OCI-LY7 (cell line): ENCODE results near the gene TTC6. TPM values are rescaled to one million over a fixed set of nuclear protein-coding genes. Genes with fewer than 3 reads are reported as not detected.

Experiments
- BruUV-seq: library from RNA; stranded (reverse); fragments of 400-500 nt; replicated peaks from 2 replicates; lab custom pipeline; 2021; lab: Mats Ljungman, UMichigan
- CTCF ChIA-PET: fragments of 300-600 bp; sonication (Branson Sonifier 250); formaldehyde crosslinking; loops from one replicate; lab custom pipeline; 2022; ENCODE audit warnings: antibody characterized with exemption; ENCODE audit not compliant: unreplicated experiment; lab: Charles Lee
- POLR2A ChIA-PET: fragments of 300-600 bp; sonication (Branson Sonifier 250); formaldehyde crosslinking; loops from one replicate; lab custom pipeline; 2022; ENCODE audit warnings: antibody characterized with exemption; lab: Charles Lee
- DNase-seq: peaks from one replicate; pipeline ENCODE4 v3.0.0-alpha.2; 2015; ENCODE audit warnings: low spot score
- H2AFZ ChIP-seq: fragments of 200-600 bp; sonication (generic), shearing (Covaris generic); 2 replicates; pipeline ENCODE4 v1.6.1; 2014; ENCODE audit warnings: mild to moderate bottlenecking, antibody characterized with exemption, low read length, moderate library complexity
- H3K27ac ChIP-seq: fragments of 200-600 bp; sonication (generic); 2 replicates; pipeline ENCODE4 v1.5.1; 2014; ENCODE audit warnings: mixed run types, low read depth, mild to moderate bottlenecking, moderate library complexity, low read length, inconsistent platforms; ENCODE audit not compliant: poor library complexity, severe bottlenecking
- H3K36me3 ChIP-seq: fragments of 200-600 bp; sonication (generic); 2 replicates; pipeline ENCODE4 v1.6.1; 2014; ENCODE audit warnings: mild to moderate bottlenecking, antibody characterized with exemption, low read length, moderate library complexity, mixed read lengths; ENCODE audit not compliant: insufficient read depth
- H3K4me1 ChIP-seq: fragments of 200-600 bp; sonication (generic); 2 replicates; pipeline ENCODE4 v1.5.1; 2014; ENCODE audit warnings: mild to moderate bottlenecking, low read length; ENCODE audit not compliant: insufficient read depth, poor library complexity, severe bottlenecking
- H3K4me2 ChIP-seq: fragments of 200-600 bp; sonication (generic); 2 replicates; pipeline ENCODE4 v1.6.1; 2014; ENCODE audit warnings: mild to moderate bottlenecking, low read length
- H3K4me3 ChIP-seq: fragments of 200-600 bp; sonication (generic); 2 replicates; pipeline ENCODE4 v1.5.1; 2014; ENCODE audit warnings: mild to moderate bottlenecking, low read depth, low read length; ENCODE audit not compliant: poor library complexity, severe bottlenecking
- H3K79me2 ChIP-seq: fragments of 200-600 bp; sonication (generic); 2 replicates; pipeline ENCODE4 v1.6.1; 2016; ENCODE audit warnings: low read depth, mild to moderate bottlenecking, low read length, moderate library complexity, mixed read lengths; ENCODE audit not compliant: insufficient read depth
- H3K9me2 ChIP-seq: fragments of 200-600 bp; sonication (generic); 2 replicates; pipeline ENCODE4 v1.6.1; 2016; ENCODE audit warnings: mild to moderate bottlenecking, low read length, mixed read lengths; ENCODE audit not compliant: insufficient read depth
- H3K9me3 ChIP-seq: fragments of 200-600 bp; sonication (generic); 2 replicates; pipeline ENCODE4 v1.6.1; 2014; ENCODE audit warnings: mild to moderate bottlenecking, mixed run types, low read length, mixed read lengths
- H4K20me1 ChIP-seq: fragments of 200-600 bp; sonication (generic); 2 replicates; pipeline ENCODE4 v1.6.1; 2014; ENCODE audit warnings: mild to moderate bottlenecking, antibody characterized with exemption, low read length, moderate library complexity, mixed read lengths; ENCODE audit not compliant: insufficient read depth
- CTCF ChIP-seq: fragments of 200-600 bp; sonication (generic); conservative IDR thresholded peaks from 2 replicates; pipeline ENCODE4 v1.5.1; 2014; ENCODE audit warnings: mild to moderate bottlenecking, antibody characterized with exemption, low read length, moderate library complexity, mixed read lengths
- EZH2phosphoT487 ChIP-seq: fragments of 200-600 bp; sonication (generic); IDR thresholded peaks from 2 replicates; pipeline ENCODE4 v1.6.1; 2018; ENCODE audit warnings: low read depth, borderline replicate concordance, mild to moderate bottlenecking, mixed run types, antibody characterized with exemption, low read length, moderate library complexity, mixed read lengths
- intact Hi-C: fragments of 100-400 bp; cut with micrococcal nuclease; formaldehyde crosslinking; loops from one replicate; pipeline ENCODE4 v1.10.0; 2022; ENCODE audit not compliant: unreplicated experiment
- total RNA-seq, 2 experiments: library from RNA; depleted of rRNA in 1 of 2; stranded (reverse); fragments of >200 nt in 1 of 2; shearing (Covaris generic) in 1 of 2; gene quantifications; 2 replicates each; pipeline ENCODE4 v1.2.3, GENCODE V29; 2014 to 2022

Gene TTC6
- total RNA-seq, 2 experiments from 2014 or later = not detected

- no TSS peak for BruUV-seq
- no peaks in the 10 kb centered on the region for H3K9me2 ChIP-seq
- no peaks in the 10 kb centered on the region for H3K79me2 ChIP-seq
- H3K4me3 ChIP-seq = no peak overlapping the region
- no peak overlapping the region for H3K27ac ChIP-seq
- no peak for DNase-seq
- no peaks in the 10 kb centered on the region for H3K4me1 ChIP-seq
- TF ChIP-seq CTCF (no peak), EZH2phosphoT487 (no peak)
- H3K9me3 ChIP-seq = 0 out of 2 replicates have a peak, but pooled peaks cover 4% of the 10 kb centered on the region
- H2AFZ ChIP-seq = no peak overlapping the region
- intact Hi-C loops = no loop called here
- no peaks in the 10 kb centered on the region for H4K20me1 ChIP-seq
- ChIA-PET POLR2A (no interaction called here), CTCF (interaction anchor here (0.6 kb wide), 1 partner anchor 1011 kb away, joined by 3 read pairs; no protein-coding TSS in a partner anchor)
- no peaks in the 10 kb centered on the region for H3K36me3 ChIP-seq
- H3K4me2 ChIP-seq = no peak overlapping the region
Measured at GRCh38 chr14:37620856-37621255, 25.4 kb downstream of the TTC6 start.

GRCh38 chr14:37622231-37622923, 26.9 kb downstream of the TTC6 start:
- Histone ChIP-seq H3K27ac (no peak overlapping the region), H3K79me2 (no peaks in the 10 kb centered on the region), H3K9me2 (no peaks in the 10 kb centered on the region), H3K4me3 (no peak overlapping the region), H3K4me2 (no peak overlapping the region), H2AFZ (no peak overlapping the region), H3K36me3 (no peaks in the 10 kb centered on the region), H3K9me3 (no peaks in the 10 kb centered on the region), H4K20me1 (no peaks in the 10 kb centered on the region), H3K4me1 (no peaks in the 10 kb centered on the region)
- ChIA-PET CTCF (no interaction called here), POLR2A (no interaction called here)
- no peak for DNase-seq
- intact Hi-C loops = no loop called here
- TF ChIP-seq CTCF (no peak), EZH2phosphoT487 (no peak)
- no TSS peak for BruUV-seq

- TF ChIP-seq EZH2phosphoT487 = no peak
- no peak for TF ChIP-seq CTCF
Measured at GRCh38 chr14:37623426-37623951, 28.1 kb downstream of the TTC6 start.

More at GRCh38 chr14:37623426-37623951, 28.1 kb downstream of the TTC6 start:
- Histone ChIP-seq H3K79me2 (no peaks in the 10 kb centered on the region), H3K4me3 (no peak overlapping the region), H2AFZ (no peak overlapping the region), H3K9me3 (no peaks in the 10 kb centered on the region), H3K36me3 (no peaks in the 10 kb centered on the region), H3K9me2 (no peaks in the 10 kb centered on the region), H4K20me1 (no peaks in the 10 kb centered on the region), H3K4me1 (no peaks in the 10 kb centered on the region), H3K27ac (no peak overlapping the region), H3K4me2 (no peak overlapping the region)
- DNase-seq = no peak
- CTCF ChIA-PET = no interaction called here
- no TSS peak for BruUV-seq
- POLR2A ChIA-PET = interaction anchor here (0.6 kb wide), 1 partner anchor 119 kb away, joined by 3 read pairs; no protein-coding TSS in a partner anchor
- intact Hi-C loops = no loop called here
